Cerebellar cortex (tissue), 1 donor: Measurements from ENCODE around the gene RABIF.
"Not testable (repeated sequence)": the region's sequence is repeated elsewhere in the genome, so short reads cannot be mapped to it uniquely, and the experiment has no call there.

Experiments
- DNase-seq: peaks from one replicate; pipeline ENCODE4 v3.0.0-alpha.2; 2015; ENCODE audit warnings: low spot score

Gene RABIF

GRCh38 chr1:202831906-202832305 lies 57.0 kb downstream of the RABIF start:
- DNase-seq = no peak

GRCh38 chr1:202829223-202829622 lies 59.7 kb downstream of the RABIF start:
- DNase-seq = not testable (repeated sequence)
